GM12873 (cell line): ENCODE data around the gene PALD1.

Source experiments
- TF ChIP-seq, protein P1 (sequence below): IDR thresholded peaks from 2 replicates; pipeline ENCODE4 v1.5.1; 2012; ENCODE audit warnings: low read depth, mild to moderate bottlenecking, moderate library complexity, low read length, control low read depth; ENCODE audit not compliant: insufficient read depth; ENCODE audit errors: missing control alignments

Gene PALD1

DNA sequence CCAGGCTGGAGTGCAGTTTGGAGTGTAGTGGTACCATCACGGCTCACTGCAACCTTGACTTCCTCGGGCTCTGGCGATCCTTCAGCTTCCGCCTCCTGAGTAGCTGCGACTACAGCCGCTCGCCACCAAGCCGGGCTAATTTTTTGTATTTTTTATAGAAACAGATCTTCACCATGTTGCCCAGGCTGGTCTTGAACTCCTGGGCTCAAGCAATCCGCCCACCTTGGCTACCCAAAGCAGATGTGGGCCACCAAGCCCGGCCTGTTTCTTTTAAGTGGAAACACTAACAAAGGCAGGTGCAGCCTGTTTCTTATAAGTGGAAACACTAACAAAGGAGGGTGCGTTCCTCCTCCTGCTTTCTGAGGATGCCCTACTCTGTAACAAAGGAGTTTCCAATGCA, 105.8 kb downstream of the PALD1 start:
- TF ChIP-seq, protein P1, sequence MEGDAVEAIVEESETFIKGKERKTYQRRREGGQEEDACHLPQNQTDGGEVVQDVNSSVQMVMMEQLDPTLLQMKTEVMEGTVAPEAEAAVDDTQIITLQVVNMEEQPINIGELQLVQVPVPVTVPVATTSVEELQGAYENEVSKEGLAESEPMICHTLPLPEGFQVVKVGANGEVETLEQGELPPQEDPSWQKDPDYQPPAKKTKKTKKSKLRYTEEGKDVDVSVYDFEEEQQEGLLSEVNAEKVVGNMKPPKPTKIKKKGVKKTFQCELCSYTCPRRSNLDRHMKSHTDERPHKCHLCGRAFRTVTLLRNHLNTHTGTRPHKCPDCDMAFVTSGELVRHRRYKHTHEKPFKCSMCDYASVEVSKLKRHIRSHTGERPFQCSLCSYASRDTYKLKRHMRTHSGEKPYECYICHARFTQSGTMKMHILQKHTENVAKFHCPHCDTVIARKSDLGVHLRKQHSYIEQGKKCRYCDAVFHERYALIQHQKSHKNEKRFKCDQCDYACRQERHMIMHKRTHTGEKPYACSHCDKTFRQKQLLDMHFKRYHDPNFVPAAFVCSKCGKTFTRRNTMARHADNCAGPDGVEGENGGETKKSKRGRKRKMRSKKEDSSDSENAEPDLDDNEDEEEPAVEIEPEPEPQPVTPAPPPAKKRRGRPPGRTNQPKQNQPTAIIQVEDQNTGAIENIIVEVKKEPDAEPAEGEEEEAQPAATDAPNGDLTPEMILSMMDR = no peak

DNA sequence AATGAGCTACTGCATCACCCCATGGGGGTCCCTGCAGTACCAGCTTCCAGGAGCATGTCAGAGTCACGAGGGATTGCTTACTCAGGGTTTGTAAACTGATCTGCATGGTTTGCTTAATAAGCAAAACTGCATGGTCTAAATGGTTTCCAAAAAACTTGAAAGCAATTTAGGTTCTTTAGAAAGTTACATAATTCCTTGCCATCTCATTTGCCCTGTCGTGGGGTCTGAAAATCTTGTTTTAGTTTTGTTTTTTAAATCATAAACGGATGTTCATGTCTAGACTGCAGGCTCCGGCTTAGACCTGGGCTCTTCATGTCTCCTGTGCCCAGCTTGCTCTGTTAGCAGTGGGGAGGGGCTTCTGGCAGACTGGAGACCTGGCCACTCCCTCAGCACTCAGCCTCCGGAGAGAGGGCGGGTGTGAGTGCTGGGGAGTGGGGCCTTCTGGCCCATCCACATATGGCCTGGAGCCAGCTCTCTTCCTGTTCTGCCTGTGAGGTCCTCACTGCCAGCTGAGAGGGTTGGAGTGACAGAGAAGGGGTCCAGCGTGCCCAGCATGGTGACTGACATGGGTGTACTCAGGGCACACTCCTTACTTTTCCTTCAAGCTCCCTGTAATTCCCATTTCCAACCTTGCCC, 106.5 kb downstream of the PALD1 start:
- TF ChIP-seq, protein P1 = no peak

DNA sequence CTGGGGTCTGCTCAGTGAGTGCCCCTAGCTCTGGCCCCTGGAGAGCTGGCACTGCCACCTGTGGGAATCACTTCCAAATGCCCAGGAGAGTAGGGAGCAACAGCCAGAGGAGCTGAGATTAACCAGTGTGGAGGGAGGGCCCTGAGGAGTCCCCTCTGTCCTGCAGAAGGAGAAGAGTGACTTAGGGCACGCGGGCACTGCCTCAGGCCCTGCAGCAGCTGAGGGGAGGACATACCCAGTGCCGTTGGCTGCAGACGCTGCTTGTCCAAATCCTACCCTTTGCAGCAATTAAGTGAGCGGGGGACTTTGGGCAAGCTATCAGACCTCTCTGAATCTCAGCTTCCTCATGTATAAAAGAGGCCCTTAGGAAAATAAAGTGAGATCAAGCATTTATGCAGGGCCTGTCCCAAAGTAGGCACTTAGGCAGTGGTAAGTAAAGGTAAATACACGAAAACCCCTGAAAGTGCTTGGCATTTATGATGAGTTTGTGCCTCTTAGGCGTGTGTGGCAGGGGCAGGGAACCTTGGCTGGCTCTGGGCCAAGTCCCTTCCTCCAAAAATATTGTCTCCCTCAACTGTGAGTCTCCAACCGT, 107.1 kb downstream of the PALD1 start:
- TF ChIP-seq, protein P1 = no peak

DNA sequence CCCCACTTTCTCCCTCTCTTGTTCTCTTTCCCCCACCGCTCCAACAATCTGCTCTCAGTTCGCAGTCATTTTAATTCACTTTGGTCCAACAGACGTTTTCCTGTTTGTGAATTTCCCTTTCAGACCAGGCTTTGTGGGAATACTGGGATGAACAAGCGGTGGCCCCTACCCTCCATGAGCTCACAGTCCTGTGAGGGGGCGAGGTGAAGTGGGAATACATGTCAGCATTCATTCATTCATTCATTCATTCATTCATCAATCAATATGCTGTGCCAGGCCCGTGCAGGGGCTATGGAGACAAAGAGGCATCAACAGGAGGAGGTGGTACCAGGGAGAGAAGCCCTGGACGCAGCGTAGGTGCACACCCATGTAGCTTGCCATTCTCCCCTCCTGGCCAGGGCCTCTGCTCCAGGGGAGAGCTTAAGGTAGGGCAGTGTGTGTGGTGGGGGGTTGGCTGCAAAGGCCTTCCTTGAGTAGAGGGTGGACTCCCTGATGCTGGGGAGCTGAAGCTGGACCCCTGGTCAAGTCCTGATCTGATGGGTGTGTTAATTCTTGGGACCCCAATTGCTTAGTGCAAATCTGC, 107.9 kb downstream of the PALD1 start:
- TF ChIP-seq, protein P1 = no peak

DNA sequence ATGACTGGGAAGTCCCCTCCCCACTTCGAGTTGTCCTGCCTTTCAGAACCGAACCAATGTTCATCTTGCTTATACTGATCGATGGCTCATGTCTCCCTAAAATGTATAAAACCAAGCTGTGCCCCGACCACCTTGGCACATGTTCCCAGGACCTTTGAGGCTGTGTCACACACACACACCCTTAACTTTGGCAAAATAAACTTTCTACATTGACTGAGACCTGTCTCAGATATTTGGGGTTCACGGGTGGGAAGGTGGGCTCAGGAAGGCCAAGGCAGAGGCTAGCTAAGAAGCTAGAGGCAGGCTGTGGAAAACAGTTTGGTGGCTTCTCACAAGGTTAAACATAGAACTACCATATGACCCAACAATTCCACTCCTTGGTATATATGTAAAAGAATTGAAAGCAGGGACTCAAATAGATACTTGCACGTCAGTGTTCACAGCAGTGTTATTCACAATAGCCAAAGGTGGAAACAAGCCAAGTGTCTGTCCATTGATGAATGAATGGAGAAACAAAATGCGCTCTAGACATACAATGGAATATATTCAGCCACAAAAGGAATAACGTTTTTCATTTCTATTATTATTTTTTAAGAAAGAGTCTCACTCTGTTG, 108.6 kb downstream of the PALD1 start:
- TF ChIP-seq, protein P1 = no peak

DNA sequence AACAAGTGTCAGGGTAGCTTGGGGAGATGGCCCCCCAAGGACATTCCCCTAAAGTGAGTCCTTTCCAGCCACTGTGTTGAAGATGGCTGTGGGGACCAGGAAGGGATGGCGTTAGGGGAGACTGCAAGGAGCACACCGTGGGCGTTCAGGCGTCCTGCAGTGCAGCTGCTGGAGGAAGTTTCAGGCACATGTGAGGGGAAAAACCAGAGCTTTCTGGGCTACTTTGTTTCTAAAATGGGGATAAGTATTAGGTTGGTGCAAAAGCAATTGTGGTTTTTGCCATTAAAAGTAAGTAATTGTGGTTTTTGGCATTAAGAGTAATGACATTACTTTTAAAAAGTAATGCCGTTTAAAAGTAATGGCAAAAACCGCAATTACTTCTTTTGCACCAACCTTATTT, 109.7 kb downstream of the PALD1 start:
- TF ChIP-seq, protein P1 = no peak

DNA sequence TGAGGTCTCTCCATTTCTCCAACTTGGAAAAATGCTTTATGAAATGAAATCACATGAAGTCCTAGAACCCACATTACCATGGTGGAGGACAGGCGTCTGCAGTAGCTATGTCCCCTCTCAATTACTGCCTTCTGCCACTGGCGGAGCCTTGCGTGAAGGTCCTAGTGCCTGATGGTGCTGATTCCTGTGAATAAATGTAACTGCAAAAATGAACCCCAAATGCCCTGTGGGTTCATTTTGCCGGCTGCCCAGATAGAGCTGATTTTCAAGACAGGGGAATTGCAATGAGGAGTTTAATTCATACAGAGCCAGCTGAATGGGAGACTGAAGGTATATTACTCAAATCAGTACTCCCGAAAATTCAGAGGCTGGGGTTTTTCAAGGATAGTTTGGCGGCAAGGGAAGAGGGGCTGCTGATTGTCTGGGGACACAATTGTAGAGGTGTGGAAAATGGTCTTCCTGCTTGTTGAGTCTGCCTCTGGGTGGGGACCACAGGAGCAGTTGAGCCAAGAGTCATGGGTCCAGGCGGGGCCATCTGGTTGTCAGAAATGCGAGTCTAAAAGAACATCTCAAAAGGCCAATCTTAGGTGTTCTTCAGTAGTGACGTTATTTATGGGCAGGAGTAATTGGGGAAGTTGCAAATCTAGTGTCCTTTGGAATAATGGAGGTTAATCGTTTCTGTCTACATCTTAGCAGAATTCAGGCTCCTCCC, 110.4 kb downstream of the PALD1 start:
- TF ChIP-seq, protein P1 = no peak
